Cardiac atrium fibroblast (primary cell): Measurements from ENCODE around the gene MOB3B. TPM values are rescaled to one million over a fixed set of nuclear protein-coding genes. Genes with fewer than 3 reads are reported as not detected.

Experiments
- total RNA-seq: library from RNA; depleted of rRNA; stranded (reverse); fragments of >200 nt; gene quantifications from 2 replicates; pipeline ENCODE4 v1.2.3, GENCODE V29; 2015

The MOB3B gene
- total RNA-seq = 0.16 and 0.18 TPM in 2 replicates

GRCh38 chr9:27529316-27530278 is at the start of gene MOB3B:
TSS of gene MOB3B (minus strand) at chr9:27529814. CDS start at chr9:27455550, 74,264 bp downstream.

GRCh38 chr9:27572918-27573633 is 43.5 kb upstream of the MOB3B start, which contains the start of gene C9orf72:
TSS of gene C9orf72 (minus strand) at chr9:27573481. CDS start at chr9:27567120, 6,361 bp downstream.

GRCh38 chr9:27524236-27524635 is 5.4 kb downstream of the MOB3B start, which contains the start of gene IFNK:
TSS of gene IFNK (plus strand) at chr9:27524290. CDS start at chr9:27524337, 47 bp downstream.

GRCh38 chr9:27297050-27297449 is 232.6 kb downstream of the MOB3B start, which contains the start of gene EQTN:
TSS of gene EQTN (minus strand) at chr9:27297150. CDS start at chr9:27297055, 95 bp downstream.

Other genes starting within 250 kb of the MOB3B start
- not detected in 2 replicates for gene EQTN, start 232.7 kb downstream of the MOB3B start, total RNA-seq
- gene IFNK, start 5.5 kb downstream of the MOB3B start, total RNA-seq = not detected in 2 replicates
- 5.8 TPM in 2 replicates for gene C9orf72, start 43.7 kb upstream of the MOB3B start, total RNA-seq